Subcutaneous adipose tissue (tissue), 4 donors: ENCODE measurements around the gene EPAS1. TPM values are rescaled to one million over a fixed set of nuclear protein-coding genes. Genes with fewer than 3 reads are reported as not detected.

Source experiments
- total RNA-seq, 4 donors: library from RNA; depleted of rRNA; stranded (reverse); fragments of >200 nt; gene quantifications; one replicate each; pipeline ENCODE4 v1.1.0, GENCODE V29; 2016
- TF ChIP-seq, protein P1 (sequence below): fragments of 450-650 bp; IDR thresholded peaks from one replicate; pipeline ENCODE4 v1.5.1; 2016; ENCODE audit warnings: low read depth, mild to moderate bottlenecking, control low read depth, antibody characterized with exemption, moderate library complexity

EPAS1 gene
- total RNA-seq, 4 donors from 2014 or later = 168 to 1,000 (median 337) TPM

DNA sequence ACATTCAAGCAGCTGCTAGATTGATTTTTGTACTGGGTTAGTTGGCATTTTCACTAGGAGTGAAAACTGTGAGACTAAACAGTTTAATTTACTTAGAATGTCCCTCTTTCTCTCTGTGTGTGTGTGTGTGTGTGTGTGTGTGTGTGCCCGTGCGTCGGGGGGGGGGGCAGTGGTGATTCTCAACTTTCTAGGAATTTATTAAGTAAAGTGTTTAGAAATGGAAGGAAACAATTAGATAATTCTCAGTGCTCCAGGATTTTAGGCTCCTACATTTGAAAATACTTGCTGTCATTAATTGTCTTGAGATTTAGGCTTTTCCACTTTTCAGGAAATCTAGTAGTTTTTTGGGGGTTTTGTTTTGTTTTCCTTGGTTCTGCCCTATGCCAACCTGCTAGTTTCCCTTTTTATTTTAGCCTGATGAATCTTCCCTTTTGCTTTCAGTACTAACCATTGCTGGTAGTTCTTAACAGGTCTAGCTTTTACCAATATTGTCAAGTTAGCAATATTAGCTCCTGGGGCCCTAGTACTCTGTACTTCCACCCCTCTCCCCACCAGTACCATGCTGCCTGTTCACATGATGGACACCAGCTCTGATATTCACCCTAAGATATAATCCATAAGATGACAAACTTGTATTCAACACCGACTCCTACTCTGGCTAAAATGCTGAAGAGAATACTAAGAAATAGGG, 4.9 kb downstream of the EPAS1 start:
- TF ChIP-seq, protein P1, sequence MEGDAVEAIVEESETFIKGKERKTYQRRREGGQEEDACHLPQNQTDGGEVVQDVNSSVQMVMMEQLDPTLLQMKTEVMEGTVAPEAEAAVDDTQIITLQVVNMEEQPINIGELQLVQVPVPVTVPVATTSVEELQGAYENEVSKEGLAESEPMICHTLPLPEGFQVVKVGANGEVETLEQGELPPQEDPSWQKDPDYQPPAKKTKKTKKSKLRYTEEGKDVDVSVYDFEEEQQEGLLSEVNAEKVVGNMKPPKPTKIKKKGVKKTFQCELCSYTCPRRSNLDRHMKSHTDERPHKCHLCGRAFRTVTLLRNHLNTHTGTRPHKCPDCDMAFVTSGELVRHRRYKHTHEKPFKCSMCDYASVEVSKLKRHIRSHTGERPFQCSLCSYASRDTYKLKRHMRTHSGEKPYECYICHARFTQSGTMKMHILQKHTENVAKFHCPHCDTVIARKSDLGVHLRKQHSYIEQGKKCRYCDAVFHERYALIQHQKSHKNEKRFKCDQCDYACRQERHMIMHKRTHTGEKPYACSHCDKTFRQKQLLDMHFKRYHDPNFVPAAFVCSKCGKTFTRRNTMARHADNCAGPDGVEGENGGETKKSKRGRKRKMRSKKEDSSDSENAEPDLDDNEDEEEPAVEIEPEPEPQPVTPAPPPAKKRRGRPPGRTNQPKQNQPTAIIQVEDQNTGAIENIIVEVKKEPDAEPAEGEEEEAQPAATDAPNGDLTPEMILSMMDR = no peak

DNA sequence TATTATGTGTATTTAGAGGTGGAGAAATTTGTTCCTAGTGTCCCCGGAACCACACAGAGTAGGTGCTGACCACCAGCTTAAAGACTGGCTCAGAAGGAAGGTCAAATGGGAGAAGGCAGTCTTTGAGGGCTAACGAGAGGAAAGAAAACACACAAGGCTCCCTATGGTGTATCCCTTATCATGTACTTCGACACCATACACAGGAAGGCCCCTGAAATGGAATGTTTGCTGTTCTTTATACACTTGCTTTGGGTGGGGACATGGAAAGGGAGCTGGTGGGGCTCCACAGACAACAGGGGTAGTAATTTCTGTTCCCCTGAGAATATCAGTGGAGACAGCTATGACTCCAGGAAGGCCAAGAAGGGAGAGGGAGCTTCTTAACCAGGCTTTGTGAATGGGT, 6.0 kb downstream of the EPAS1 start:
- TF ChIP-seq, protein P1 = no peak

DNA sequence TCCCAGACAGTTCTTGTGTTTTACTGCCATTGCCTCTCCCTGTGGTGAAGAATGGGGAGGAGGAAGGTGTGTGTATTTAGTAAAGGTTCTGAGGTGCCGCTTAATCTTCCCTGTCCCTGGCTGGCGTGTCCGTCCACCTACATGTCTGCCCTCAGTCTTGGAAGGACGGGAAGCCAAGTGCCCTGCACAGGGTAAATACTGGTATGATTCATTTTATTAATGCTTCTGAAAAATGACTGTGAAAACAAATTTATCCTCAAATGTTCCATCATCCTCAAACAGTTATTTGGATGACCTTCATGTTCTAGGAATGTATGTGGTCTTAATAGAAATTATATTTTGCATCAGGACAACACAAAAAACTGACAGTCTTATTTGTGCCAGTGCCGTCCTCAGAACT, 6.6 kb downstream of the EPAS1 start:
- TF ChIP-seq, protein P1 = no peak

DNA sequence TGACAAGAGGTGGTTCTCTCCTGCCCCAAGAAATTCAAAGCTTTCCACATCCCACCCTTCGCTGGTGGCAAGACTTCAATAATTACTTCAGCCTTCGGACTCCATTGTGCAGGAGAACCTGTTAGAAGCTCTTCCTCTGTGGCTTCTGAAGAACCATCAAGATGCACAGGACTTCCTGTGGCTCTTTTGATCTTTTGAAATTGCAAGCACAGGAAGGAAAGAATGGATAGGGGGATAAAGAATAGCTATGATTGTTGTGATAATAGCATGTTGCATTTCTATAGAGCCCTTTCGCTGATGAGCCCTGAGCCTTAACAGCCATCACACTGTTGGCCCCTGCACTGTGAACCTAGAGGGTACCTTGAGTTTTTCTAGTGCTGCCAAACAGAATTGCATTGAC, 7.4 kb downstream of the EPAS1 start:
- TF ChIP-seq, protein P1 = no peak

DNA sequence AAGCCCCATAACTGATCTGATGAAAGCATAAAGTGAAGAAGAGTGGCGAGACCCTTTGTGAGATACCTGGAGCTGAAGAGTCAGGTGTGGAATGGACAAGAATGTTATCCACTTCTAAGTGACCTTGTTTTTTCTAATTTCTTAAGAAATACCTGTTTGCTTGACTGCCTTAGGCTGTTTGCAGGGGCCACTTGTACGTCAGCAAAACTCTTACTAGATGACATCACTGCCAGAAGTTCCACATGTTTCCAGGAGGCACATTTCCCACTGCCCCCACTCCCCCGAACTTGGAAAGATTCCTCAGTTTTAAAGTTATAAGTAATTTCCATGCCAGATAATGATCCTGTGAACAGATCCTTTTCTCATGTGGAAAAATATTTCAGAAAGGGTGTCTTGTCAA, 8.0 kb downstream of the EPAS1 start:
- TF ChIP-seq, protein P1 = no peak

DNA sequence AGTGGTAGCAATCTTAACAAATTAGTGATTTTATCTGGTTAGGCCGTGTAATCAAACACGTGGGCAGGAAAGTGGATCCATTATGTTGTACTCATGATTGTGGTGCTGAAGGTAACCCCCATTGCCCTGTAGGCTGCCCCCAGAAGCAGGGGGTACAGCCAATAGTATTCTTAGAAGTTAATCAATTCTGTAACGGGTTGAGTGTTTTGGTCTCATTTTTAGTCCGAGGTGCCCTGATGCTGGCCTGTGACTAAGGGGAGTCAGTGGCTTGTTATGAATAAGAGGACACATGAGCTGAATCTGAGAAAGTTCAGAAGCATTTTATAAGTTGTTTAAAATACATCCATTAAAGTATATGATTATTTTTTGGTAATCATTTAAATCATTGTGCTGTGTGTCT, 8.6 kb downstream of the EPAS1 start:
- TF ChIP-seq, protein P1 = no peak

DNA sequence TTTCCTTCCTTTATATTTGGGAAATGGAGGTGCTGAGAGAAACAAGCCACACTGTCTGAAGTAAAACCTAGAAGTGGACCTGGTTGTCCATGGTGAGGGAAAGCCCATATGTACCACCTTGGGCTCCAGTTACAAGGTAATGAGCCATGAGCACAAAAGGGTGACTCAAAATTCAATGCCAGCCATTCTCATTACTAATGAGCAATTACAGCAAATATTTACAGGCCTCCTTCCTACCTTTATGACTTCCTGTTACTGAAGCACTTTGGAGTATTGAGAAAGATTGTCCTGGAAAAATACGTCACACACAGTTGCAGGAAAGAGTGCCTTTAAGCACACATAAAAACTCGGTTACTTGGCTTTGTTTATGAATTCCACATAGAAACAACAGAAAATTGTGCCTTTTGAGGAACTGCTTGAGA, 9.1 kb downstream of the EPAS1 start:
- TF ChIP-seq, protein P1 = no peak
